Liver (tissue), 9 donors: ENCODE data around the gene PTPRH. TPM values are rescaled to one million over a fixed set of nuclear protein-coding genes. Genes with fewer than 3 reads are reported as not detected.
"Not testable (repeated sequence)": the region's sequence is repeated elsewhere in the genome, so short reads cannot be mapped to it uniquely, and the experiment has no call there.

Source experiments
- DNase-seq: peaks from one replicate; pipeline ENCODE4 v3.0.0-alpha.2; 2017; ENCODE audit warnings: low spot score
- H3K27ac ChIP-seq, 2 donors: one replicate each; pipeline ENCODE4 v1.7.0; 2013; ENCODE audit warnings: inconsistent platforms in 2 of 2, low read length in 2 of 2, control low read depth in 1 of 2, low read depth in 1 of 2, mild to moderate bottlenecking in 1 of 2
- H3K27me3 ChIP-seq, 4 donors: one replicate each; pipeline versions ENCODE4 v1.6.1 to v1.7.0; 2013; ENCODE audit warnings: low read length in 3 of 4, inconsistent platforms in 1 of 4, mild to moderate bottlenecking in 1 of 4, moderate library complexity in 1 of 4; ENCODE audit not compliant: control insufficient read depth in 4 of 4, insufficient read depth in 4 of 4
- H3K36me3 ChIP-seq, 4 donors: one replicate each; pipeline versions ENCODE4 v1.6.1 to v1.7.0; 2013; ENCODE audit warnings: low read length in 3 of 4, mild to moderate bottlenecking in 3 of 4, low read depth in 1 of 4, moderate library complexity in 1 of 4; ENCODE audit not compliant: control insufficient read depth in 4 of 4, insufficient read depth in 3 of 4
- H3K4me1 ChIP-seq, 4 donors: one replicate each; pipeline versions ENCODE4 v1.6.1 to v1.7.0; 2013; ENCODE audit warnings: low read length in 3 of 4, mild to moderate bottlenecking in 3 of 4, moderate library complexity in 1 of 4; ENCODE audit not compliant: control insufficient read depth in 4 of 4, insufficient read depth in 4 of 4
- H3K4me3 ChIP-seq, 3 donors: one replicate each; pipeline versions ENCODE4 v1.6.1 to v1.7.0; 2013; ENCODE audit warnings: low read length in 3 of 3, control low read depth in 1 of 3, low read depth in 1 of 3, mild to moderate bottlenecking in 1 of 3
- H3K9ac ChIP-seq, 2 donors: one replicate each; pipeline ENCODE4 v1.7.0; 2013; ENCODE audit warnings: low read length in 2 of 2, mild to moderate bottlenecking in 2 of 2, moderate library complexity in 2 of 2, control low read depth in 1 of 2, low read depth in 1 of 2
- H3K9me3 ChIP-seq, 4 donors: one replicate each; pipeline versions ENCODE4 v1.6.1 to v1.7.0; 2013; ENCODE audit warnings: low read length in 3 of 4; ENCODE audit not compliant: control insufficient read depth in 4 of 4
- EGR1 ChIP-seq, 2 donors: IDR thresholded peaks; 2 replicates each; pipeline ENCODE4 v1.6.1; 2016 to 2018; ENCODE audit warnings: antibody characterized with exemption in 2 of 2, low read depth in 2 of 2
- FOXA2 ChIP-seq: IDR thresholded peaks from 2 replicates; pipeline ENCODE4 v1.6.1; 2016; ENCODE audit warnings: antibody characterized with exemption
- GABPA ChIP-seq, 2 donors: IDR thresholded peaks in 1 of 2; conservative IDR thresholded peaks in 1 of 2; 2 replicates each; pipeline ENCODE4 v1.6.1; 2016; ENCODE audit warnings: antibody characterized with exemption in 2 of 2, mild to moderate bottlenecking in 1 of 2, moderate library complexity in 1 of 2
- HNF4A ChIP-seq, 2 donors: conservative IDR thresholded peaks; 2 replicates each; pipeline ENCODE4 v1.6.1; 2016; ENCODE audit warnings: antibody characterized with exemption in 2 of 2, mild to moderate bottlenecking in 2 of 2
- HNF4G ChIP-seq: IDR thresholded peaks from 2 replicates; pipeline ENCODE4 v1.6.1; 2016; ENCODE audit warnings: antibody characterized with exemption
- JUND ChIP-seq, 2 donors: IDR thresholded peaks; 2 replicates each; pipeline ENCODE4 v1.6.1; 2016; ENCODE audit warnings: antibody characterized with exemption in 2 of 2
- RAD21 ChIP-seq, 2 donors: IDR thresholded peaks; 2 replicates each; pipeline ENCODE4 v1.6.1; 2016; ENCODE audit warnings: antibody characterized with exemption in 2 of 2, mild to moderate bottlenecking in 2 of 2
- TAF1 ChIP-seq: conservative IDR thresholded peaks from 2 replicates; pipeline ENCODE4 v1.6.1; 2016; ENCODE audit warnings: antibody characterized with exemption, mild to moderate bottlenecking
- WGBS: extraction: QIAGEN DNeasy Blood & Tissue Kit; methylation state at CpG from one replicate; pipeline ENCODE4 v1.1.7; 2013; 5-methylcytosine and 5-hydroxymethylcytosine counted together
- polyA plus RNA-seq, 2 donors: library from polyadenylated mRNA; stranded (reverse) in 1 of 2; unstranded in 1 of 2; fragments of 200-250 nt in 1 of 2; fragments of >200 nt in 1 of 2; fragmentation: Nextera tagmentation in 1 of 2; extraction: Ambion mirVana in 1 of 2; gene quantifications; one replicate each; pipeline versions ENCODE4 v1.2.1 to v1.2.3, GENCODE V29; 2013 to 2015
- total RNA-seq, 2 donors: library from RNA; depleted of rRNA; stranded (reverse); fragments of >200 nt; gene quantifications; one replicate each; pipeline ENCODE4 v1.2.3, GENCODE V29; 2014
- TF ChIP-seq, protein P1 (sequence below): fragments of 150-350 bp; IDR thresholded peaks from 2 replicates; pipeline ENCODE4 v1.5.1; 2017; ENCODE audit warnings: improper control_type of control experiment, low read depth, low read length; ENCODE audit not compliant: missing input control
- TF ChIP-seq, protein P2 (sequence below): IDR thresholded peaks from 2 replicates; pipeline ENCODE4 v1.6.1; 2016; ENCODE audit warnings: antibody characterized with exemption, mild to moderate bottlenecking
- TF ChIP-seq, protein P3 (sequence below): IDR thresholded peaks from 2 replicates; pipeline ENCODE4 v1.6.1; 2016; ENCODE audit warnings: antibody characterized with exemption
- donor health status: healthy.
- donor health status: healthy.
- donor health status: healthy.
- donor health status: healthy.
- donor health status: healthy.

Gene PTPRH
- total and polyA plus RNA-seq, 4 donors: 3.1 to 20.4 (median 11.4) TPM

DNA sequence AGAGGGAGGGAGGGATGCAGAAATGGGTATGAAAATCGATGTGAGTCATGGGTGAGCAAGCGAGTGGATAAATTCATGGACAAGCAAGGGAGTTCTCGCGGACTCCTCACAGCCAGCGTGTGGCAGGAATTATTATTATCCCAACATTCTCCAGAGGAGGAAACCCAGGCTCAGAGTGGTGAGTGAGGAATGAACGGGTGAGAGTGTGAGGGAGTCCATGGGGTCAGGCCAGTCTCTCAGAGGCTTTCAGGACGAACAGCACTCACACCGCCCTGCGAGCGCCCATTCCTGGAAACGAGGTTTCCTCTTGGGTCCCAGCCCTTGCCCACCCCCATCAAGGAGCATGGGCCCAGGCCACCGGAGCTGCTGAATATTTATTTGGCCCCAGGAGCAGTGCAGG is 36.6 kb downstream of the PTPRH start (continued):
- TF ChIP-seq, protein P1, sequence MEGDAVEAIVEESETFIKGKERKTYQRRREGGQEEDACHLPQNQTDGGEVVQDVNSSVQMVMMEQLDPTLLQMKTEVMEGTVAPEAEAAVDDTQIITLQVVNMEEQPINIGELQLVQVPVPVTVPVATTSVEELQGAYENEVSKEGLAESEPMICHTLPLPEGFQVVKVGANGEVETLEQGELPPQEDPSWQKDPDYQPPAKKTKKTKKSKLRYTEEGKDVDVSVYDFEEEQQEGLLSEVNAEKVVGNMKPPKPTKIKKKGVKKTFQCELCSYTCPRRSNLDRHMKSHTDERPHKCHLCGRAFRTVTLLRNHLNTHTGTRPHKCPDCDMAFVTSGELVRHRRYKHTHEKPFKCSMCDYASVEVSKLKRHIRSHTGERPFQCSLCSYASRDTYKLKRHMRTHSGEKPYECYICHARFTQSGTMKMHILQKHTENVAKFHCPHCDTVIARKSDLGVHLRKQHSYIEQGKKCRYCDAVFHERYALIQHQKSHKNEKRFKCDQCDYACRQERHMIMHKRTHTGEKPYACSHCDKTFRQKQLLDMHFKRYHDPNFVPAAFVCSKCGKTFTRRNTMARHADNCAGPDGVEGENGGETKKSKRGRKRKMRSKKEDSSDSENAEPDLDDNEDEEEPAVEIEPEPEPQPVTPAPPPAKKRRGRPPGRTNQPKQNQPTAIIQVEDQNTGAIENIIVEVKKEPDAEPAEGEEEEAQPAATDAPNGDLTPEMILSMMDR: no peak

DNA sequence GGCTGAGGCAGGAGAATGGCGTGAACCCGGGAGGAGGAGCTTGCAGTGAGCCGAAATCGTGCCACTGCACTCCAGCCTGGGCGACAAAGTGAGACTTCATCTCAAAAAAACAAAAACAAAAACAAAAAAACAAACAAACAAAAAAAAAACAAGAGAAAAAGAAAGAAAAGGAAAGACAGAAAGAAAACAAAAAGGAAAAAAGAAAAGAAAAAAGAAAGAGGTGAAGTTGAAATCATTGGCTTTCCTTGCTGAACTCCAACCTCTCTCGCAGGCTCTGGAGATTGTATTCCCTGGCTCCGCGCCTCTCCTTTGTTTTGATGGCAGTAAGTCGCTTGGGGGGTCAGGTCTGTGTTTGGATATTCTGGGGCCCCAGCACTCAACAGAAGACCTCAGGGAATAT is 37.0 kb downstream of the PTPRH start:
- 63% methylated on average over 9 of the region's 9 CpGs for WGBS
- H3K9me3 ChIP-seq, H3K4me1 ChIP-seq, H3K36me3 ChIP-seq, H3K27ac ChIP-seq, DNase-seq, H3K9ac ChIP-seq, H3K4me3 ChIP-seq: not testable (repeated sequence)
- peaks cover 4 to 12% (median 10%) of the 10 kb centered on the region in 4 donors for H3K27me3 ChIP-seq

DNA sequence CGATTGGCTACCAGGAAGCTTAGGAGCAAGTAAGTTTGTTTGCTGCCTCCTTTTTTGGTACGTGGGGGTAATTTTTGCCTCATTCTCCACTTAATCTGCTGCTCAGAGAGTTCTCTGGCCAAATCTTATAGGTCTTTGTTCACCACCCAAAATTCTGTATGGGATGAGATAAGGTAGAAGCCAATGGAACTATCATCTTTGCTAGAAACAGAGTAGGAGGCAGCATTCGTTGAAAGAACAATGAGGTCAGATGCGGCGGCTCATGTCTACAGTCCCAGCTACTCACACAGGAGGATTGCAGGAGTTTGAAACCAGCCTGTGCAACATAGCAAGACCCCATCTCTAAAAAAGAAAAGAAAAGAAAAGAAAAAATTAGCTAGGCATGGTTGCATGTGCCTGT is 37.9 kb downstream of the PTPRH start:
- no peak for DNase-seq
- WGBS: 77% methylated on average over 5 of the region's 5 CpGs
- Histone ChIP-seq H3K27ac (no peak overlapping the region), H3K4me1 (peaks cover 0 to 5% (median 0%) of the 10 kb centered on the region in 4 donors), H3K4me3 (no peak overlapping the region), H3K9me3 (no peaks in the 10 kb centered on the region), H3K36me3 (no peaks in the 10 kb centered on the region), H3K9ac (no peak overlapping the region), H3K27me3 (peaks cover 5 to 15% (median 8%) of the 10 kb centered on the region in 4 donors)
- TF ChIP-seq FOXA2 (no peak), EGR1 (IDR thresholded peaks at IDR 0.05; ENCODE audit: low read depth in 2 of 2) (no peak), GABPA (IDR thresholded peaks at IDR 0.05 in 1 of 2, conservative IDR thresholded peaks at IDR 0.05 in 1 of 2) (no peak), JUND (IDR thresholded peaks at IDR 0.05) (no peak), TAF1 (no peak)

DNA sequence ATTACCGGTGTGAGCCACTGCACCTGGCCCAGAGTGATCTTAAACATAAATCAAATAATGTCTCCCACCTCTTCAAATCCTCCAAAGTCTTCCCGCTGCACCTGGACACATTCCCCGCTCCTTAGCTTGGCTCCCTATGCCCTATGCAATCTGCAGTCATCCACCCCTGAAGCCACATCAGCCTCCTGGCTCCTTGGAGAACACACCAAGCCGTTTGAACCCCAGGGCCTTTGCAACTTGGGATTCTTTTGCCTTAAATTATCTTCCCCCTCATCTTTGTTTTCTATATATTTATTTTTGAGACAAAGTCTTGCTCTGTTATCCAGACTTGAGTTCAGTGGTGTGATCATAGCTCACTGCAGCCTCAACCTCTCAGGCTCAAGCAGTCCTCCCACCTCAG is 40.2 kb downstream of the PTPRH start:
- peaks cover 5 to 9% (median 5%) of the 10 kb centered on the region in 4 donors for H3K27me3 ChIP-seq

More for the DNA sequence above, 40.2 kb downstream of the PTPRH start:
- Histone ChIP-seq H3K9me3 (no peaks in the 10 kb centered on the region), H3K4me3 (no peak overlapping the region), H3K9ac (no peak overlapping the region), H3K27ac (no peak overlapping the region), H3K4me1 (peaks cover 0 to 10% (median 0%) of the 10 kb centered on the region in 4 donors), H3K36me3 (no peaks in the 10 kb centered on the region)
- no peak for DNase-seq
- WGBS: 69% methylated on average over 4 of the region's 4 CpGs
- TF ChIP-seq HNF4G (no peak), HNF4A (conservative IDR thresholded peaks at IDR 0.05) (no peak), RAD21 (IDR thresholded peaks at IDR 0.05) (no peak)
- TF ChIP-seq, protein P2, sequence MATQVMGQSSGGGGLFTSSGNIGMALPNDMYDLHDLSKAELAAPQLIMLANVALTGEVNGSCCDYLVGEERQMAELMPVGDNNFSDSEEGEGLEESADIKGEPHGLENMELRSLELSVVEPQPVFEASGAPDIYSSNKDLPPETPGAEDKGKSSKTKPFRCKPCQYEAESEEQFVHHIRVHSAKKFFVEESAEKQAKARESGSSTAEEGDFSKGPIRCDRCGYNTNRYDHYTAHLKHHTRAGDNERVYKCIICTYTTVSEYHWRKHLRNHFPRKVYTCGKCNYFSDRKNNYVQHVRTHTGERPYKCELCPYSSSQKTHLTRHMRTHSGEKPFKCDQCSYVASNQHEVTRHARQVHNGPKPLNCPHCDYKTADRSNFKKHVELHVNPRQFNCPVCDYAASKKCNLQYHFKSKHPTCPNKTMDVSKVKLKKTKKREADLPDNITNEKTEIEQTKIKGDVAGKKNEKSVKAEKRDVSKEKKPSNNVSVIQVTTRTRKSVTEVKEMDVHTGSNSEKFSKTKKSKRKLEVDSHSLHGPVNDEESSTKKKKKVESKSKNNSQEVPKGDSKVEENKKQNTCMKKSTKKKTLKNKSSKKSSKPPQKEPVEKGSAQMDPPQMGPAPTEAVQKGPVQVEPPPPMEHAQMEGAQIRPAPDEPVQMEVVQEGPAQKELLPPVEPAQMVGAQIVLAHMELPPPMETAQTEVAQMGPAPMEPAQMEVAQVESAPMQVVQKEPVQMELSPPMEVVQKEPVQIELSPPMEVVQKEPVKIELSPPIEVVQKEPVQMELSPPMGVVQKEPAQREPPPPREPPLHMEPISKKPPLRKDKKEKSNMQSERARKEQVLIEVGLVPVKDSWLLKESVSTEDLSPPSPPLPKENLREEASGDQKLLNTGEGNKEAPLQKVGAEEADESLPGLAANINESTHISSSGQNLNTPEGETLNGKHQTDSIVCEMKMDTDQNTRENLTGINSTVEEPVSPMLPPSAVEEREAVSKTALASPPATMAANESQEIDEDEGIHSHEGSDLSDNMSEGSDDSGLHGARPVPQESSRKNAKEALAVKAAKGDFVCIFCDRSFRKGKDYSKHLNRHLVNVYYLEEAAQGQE: no peak
- TF ChIP-seq, protein P3, sequence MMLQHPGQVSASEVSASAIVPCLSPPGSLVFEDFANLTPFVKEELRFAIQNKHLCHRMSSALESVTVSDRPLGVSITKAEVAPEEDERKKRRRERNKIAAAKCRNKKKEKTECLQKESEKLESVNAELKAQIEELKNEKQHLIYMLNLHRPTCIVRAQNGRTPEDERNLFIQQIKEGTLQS: no peak
- TF ChIP-seq, protein P1: no peak
